ENCODE results near the gene PCDH15.

DNA sequence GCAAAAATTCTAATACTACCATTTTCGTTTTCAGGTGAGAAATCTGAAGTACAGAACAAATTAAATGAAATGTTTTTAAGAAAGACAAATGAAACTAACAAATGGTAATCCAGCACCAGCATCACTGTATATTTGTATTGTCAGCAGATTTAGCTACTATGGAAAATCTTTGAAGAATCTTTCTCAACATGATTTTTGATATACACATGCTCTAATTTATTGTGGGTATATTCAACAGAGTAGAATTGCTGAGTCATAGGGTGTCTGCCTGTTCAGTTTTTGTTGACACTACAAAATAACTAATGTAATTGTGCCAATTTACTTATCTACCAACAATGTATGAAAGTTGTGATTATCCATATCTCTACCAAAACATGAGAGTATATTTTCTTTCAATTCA is 437.6 kb downstream of the PCDH15 start:
- no peak for TF ChIP-seq SP1 (IDR thresholded peaks at IDR 0.05)
- no peak for TF ChIP-seq FOXM1 (IDR thresholded peaks at IDR 0.05; ENCODE audit: borderline replicate concordance)
- TF ChIP-seq FOXA1 (IDR thresholded peaks at IDR 0.05) = no peak
- no peak for TF ChIP-seq ARNT (IDR thresholded peaks at IDR 0.05)
- TF ChIP-seq BHLHE40 (IDR thresholded peaks at IDR 0.05; ENCODE audit: borderline replicate concordance) = no peak
- TF ChIP-seq FOXK2 (IDR thresholded peaks at IDR 0.05) = no peak
- TF ChIP-seq ELF4 (IDR thresholded peaks at IDR 0.05) = no peak
- TF ChIP-seq CTBP1 (IDR thresholded peaks at IDR 0.05; ENCODE audit: borderline replicate concordance) = no peak
- no peak for TF ChIP-seq LEF1 (IDR thresholded peaks at IDR 0.05; ENCODE audit: borderline replicate concordance)

All from HEK293T (cell line).